Measurements from ENCODE around the gene RNF175.
"Not testable (repeated sequence)": the region's sequence is repeated elsewhere in the genome, so short reads cannot be mapped to it uniquely, and the experiment has no call there.

RNF175 gene

DNA sequence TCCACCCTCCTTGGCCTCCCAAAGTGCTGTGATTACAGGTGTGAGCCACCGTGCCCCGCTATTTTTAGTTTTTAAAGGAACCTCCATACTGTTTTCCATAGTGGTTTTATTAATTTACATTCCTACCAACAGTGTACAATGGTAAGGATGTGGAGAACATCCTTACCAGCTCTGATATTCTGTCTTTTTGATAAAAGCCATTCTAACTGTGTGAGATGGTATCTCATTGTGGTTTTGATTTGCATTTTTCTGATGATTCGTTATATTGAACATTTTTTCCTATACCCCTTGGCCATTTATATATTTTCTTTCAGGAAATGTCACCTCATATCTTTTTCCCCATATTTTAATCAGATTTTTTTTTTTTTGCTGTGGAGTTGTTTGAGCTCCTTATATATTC, 90.0 kb downstream of the RNF175 start:
- no peak for DNase-seq

GRCh38 chr4:153668647-153669046, 91.2 kb downstream of the RNF175 start:
- no peak for DNase-seq

- DNase-seq, result not testable (repeated sequence)
Measured at GRCh38 chr4:153666505-153666904, 93.3 kb downstream of the RNF175 start.

DNA sequence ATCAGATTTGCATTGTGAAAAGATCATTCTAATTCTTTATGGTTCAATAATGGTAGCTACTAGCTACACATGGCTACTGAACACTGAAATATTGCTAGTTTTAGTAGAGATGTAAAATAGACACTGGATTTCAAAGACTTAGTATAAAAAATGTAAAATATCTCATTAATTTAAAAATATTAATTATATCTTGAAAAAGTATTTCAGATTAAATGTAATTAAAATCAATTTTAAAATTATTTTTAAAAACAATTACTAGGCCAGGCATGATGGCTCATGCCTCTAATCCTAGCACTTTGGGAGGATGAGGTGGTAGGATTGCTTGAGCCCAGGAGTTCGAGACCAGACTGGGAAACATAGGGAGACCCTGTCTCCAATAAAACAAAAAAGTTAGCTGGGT, 96.2 kb downstream of the RNF175 start:
- no peak for DNase-seq

DNA sequence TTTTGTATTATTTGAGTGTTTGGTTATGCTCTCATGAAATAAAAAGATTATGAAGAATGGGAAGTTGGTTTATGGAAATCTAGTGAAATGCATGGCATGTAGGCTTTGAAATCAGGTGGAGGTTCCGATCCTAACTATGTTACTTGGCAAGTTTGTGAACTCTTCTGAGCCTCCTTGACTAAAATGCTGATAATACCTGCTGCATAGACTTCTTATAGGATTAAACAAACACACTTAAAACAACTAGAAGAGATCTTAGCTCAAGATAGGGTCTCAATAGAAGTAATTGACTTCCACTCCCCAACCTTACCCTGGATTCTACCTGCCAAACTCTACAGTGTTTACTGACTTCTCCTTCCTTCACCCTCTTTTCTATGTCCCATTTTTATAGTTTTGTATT, 97.9 kb downstream of the RNF175 start:
- DNase-seq, result no peak

- DNase-seq, result no peak
Measured at GRCh38 chr4:153661215-153661822, 98.5 kb downstream of the RNF175 start.
